Fibroblast of gingiva (primary cell): ENCODE data around the gene DIP2C.
A peak's percentile ranks its signal among the peaks of the same experiment; 100 is the strongest.
"Not testable (repeated sequence)": the region's sequence is repeated elsewhere in the genome, so short reads cannot be mapped to it uniquely, and the experiment has no call there.

Experiments
- DNase-seq: peaks from one replicate; pipeline ENCODE4 v3.0.0-alpha.2; 2011; ENCODE audit warnings: low read depth

The DIP2C gene

DNA sequence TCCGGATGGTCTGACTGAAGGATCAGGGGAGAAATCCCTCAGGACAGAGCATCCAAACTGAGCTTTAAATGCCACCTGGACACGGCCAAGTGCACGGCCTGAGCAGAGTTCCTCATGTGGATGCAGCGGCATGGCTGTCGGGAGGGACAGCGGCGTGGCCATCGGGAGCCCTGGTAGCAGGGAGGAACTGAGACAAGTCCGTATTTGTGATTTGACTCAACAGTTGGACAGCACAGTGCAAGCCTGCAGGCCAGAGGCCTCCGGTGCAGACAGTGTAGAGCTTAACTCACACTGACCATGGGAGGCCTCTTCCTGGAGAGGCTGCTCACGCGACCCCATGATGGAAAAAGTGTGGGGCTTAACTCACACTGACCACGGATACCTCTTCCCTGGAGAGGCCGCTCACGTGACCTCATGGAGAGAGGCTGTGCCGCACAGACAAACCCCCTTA lies 207.4 kb downstream of the DIP2C start:
- no peak for DNase-seq

- DNase-seq: no peak
Observed at GRCh38 chr10:481628-482027, 207.8 kb downstream of the DIP2C start.

GRCh38 chr10:480928-481552 lies 208.4 kb downstream of the DIP2C start:
- no peak for DNase-seq

DNA sequence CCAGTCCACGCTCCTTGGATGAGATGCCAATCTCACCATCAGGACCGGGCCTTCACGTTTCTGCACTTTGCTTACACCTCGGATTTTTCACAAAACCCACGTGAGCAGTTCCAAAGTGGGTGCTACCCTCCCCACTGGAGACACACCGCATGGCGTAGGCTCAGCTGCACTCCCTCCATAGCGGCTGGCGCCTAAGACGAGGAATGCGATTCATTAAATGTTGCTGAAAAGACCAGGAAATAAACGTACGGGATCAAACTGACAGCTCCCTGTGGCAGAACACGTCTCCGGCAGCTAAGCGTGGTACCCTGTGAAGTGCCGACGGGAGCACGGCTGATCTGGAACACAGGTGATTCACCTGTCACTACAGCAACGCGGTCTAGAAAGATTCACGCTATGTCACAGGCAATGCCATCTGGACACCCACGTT lies 209.0 kb downstream of the DIP2C start:
- no peak for DNase-seq

DNA sequence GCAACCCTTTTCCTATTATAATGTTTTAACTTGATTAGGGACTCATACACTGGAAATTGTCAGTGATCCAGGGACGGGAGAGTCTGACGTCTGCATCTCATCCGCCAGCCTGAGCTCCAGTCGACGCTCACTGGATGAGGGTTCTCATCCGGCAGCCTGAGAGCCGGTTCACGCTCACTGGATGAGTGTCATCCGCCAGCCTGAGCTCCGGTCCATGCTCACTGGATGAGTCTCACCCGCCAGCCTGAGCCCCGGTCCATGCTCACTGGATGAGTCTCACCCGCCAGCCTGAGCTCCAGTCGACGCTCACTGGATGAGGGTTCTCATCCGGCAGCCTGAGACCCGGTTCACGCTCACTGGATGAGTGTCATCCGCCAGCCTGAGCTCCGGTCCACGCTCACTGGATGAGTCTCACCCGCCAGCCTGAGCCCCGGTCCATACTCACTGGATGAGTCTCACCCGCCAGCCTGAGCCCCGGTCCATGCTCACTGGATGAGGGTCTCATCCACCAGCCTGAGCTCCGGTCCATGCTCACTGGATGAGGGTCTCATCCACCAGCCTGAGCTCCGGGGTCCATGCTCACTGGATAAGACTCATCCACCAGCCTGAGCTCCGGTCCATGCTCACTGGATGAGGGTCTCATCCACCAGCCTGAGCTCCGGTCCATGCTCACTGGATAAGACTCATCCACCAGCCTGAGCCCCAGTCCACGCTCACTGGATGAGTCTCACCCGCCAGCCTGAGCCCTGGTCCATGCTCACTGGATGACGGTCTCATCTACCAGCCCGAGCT lies 209.6 kb downstream of the DIP2C start:
- DNase-seq: not testable (repeated sequence)

DNA sequence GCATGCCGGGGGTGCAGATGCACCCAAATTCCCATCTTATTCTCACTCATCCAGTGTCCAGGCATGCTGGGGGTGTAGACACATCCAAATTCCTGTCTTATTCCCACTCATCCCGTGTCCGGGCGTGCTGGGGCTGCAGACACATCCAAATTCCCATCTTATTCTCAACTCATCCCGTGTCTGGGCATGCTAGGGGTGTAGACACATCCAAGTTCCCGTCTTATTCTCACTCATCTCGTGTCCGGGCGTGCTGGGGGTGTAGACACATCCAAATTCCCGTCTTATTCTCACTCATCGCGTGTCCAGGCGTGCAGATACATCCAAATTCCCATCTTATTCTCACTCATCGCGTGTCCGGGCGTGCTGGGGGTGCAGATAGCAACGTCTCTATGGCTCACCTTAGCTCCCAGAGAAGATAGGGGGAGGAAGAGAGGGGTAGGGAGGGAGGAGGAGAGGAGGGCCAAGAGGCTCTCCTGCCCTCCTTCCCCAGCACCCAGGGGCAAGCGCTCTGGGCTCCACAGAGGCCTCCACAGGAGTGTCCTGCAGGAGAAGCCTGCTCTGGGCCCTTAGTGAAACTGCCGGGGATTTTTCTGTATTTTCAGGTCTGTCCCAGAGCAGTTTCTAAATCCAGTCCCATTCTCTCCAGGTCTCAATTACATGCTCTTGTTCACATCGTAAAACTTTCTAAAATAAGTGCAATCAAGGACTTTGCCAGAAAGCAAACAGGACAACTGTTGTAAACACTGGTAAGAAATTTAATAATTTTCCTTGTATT lies 210.8 kb downstream of the DIP2C start:
- no peak for DNase-seq

DNA sequence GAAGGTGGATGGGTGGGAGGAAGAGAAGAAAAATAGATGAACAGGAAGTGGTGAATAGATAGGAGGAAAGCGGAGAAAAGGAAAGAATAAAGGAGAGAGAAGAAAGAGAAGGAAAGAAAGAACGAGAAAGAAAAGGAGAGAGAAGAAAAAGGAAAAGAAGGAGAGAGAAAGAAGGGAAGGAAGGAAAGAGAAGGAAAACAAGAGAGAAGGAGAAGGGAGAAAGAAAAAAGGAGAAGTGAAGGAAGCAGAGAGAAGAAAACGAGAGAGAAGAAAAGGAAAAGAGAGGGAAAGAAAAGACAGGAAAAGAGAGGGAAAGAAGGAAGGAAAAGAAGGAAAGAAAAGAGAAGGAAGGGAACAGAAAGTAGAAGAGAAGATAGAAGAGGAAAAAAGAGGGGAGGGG lies 211.8 kb downstream of the DIP2C start:
- DNase-seq: no peak

DNA sequence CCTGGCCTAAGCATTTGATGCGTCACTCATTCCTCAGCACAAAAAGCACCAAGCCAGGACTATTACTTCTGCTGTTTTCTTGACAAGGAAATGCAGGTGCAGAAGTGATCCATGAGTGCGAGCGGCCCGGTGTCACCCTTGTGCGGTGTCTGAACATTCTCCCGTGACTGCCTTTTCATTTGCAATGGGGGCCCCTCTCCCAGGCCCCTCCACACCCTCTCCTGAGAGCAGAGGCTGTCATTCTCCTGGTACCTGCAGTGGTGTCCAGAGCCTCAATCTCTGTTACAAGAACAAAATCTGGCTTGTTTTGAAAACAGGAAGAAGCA lies 213.1 kb downstream of the DIP2C start:
- DNase-seq: no peak

DNA sequence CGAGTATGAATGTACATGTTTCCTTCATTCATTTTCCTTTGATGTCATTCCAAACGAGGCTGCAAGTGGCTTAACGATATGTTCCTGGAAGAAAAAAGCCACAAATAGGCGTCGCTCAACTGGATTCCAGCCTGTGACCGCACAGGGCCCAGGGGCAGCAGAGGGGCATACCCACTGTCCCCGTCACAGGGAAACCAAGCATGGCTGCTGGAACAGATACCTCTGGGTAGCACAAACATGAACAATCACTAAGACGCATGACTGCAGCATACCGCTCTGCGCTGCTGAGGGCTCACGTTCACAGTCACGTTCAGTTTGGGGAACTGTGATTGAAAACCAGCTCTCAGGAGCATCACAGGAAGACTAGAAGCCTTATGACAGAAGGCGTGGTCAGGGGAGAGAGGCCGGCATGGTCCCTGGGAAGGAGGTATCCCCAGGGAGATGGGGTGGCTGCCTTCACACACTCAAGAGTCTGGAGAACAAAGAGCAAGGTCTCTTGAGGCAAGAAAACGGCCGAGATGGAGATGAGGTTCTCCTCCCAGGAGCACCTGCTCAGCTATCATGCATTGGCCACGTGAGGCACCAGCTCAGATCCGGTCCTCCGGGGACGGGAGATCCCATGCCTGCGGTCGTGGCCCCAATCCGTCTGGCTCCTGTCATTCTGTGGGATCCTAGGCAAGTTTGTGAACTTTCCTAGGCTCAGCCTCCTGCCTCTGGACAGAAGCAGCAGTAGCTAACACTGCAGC lies 213.6 kb downstream of the DIP2C start:
- DNase-seq: no peak

- no peak for DNase-seq
Observed at GRCh38 chr10:474946-475345, 214.5 kb downstream of the DIP2C start.

- DNase-seq: no peak
Observed at GRCh38 chr10:474406-474805, 215.1 kb downstream of the DIP2C start.

DNA sequence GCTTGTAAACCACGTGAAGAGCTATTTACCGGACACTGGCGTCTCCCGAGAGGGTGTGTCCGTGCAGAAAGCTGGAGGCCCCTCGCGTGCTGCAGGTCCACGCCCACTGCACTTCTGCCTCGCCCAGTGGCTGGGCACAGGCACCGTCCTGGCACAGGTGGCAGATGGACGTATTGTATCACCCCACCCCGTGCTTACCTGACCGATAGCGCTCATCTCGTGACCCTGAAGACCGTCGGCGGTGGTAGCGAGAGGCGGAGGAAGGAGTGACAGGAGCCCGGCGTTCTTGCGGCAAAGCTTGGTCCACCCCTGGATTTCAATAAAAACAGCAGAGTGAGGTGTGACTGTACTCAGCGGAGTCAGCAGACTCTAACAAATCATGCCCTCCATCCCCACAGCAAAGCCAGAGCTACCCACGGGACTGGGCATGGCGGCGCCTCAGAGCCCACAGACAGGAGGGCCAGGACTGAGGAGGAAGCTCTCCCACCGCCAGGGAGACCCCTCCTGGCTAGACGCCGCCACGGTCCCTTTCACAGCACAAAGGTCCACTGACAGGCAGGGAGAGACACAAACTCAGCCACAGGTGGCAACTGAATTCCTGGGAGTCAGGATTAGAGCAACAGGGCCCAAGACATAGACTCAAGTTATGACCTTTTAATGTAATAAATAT lies 217.1 kb downstream of the DIP2C start:
- no peak for DNase-seq

DNA sequence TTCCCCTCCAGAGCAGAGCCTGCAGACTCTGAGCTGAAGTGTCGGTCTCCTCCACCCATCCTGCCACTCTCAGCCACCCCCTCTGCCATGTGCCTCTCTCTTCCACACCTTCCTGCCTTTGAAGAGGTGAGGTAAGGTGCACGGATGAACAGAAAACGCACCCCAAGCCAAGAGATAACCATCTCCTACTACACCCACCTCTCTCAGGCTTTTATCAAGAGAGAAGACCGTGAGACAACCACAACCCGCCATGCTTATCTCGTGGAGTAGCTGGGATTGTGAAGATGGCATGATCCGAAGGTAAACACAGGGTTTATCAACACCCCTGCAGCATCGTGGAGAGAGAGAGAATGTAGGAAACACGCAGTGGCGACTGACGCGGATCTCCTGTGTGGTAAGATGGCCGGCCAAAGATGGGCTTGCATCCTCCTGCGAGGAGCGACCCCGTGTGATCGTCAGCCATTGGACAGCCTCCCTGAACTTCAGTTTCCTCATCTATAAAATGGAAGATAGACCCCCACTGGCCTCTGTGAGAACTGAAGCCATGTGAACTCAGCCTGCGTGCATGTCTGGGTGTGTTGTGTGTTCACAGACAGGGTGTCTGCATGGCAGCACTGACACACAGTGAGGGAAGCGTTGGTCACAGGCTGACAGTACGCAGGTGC lies 219.0 kb downstream of the DIP2C start:
- no peak for DNase-seq

DNA sequence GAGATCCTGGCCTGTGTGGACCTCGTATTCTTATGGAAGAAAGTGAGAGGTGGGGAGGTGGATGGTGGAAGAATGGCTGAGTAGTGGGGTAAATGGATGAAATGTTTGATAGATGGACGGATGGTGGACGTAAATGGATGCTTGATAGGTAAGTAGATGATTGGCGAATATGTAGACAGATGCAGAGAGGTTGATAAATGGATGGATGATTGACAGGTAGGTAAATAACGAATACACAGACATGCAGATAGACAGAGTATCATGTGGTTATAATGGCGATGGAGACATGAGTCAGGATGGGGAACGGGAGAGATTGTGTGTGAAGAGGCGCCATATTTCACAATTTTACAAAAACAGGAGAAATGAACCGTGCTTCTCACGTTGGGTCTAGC lies 219.5 kb downstream of the DIP2C start:
- no peak for DNase-seq

GRCh38 chr10:459743-460142 lies 229.7 kb downstream of the DIP2C start:
- no peak for DNase-seq

- no peak for DNase-seq
Observed at GRCh38 chr10:458421-458851, 231.0 kb downstream of the DIP2C start.

DNA sequence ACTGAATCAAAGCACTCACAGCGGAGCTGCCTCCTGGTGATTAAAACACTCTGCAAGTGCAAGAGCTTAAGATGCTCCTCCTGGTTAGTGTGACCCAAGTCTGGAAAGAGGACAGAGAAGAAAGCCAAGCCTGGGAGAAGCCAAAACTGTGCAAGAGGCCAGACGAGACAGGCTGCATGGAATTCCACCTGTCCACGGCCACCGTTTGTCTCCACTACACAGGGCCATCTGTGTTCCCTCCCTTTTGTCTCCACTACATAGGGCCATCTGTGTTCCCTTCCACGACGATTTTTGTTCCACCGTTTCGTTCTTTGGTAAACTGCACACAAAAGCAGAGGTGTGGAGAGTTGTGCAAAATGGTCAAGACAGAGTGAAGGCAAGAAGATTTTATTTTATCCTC lies 233.0 kb downstream of the DIP2C start:
- DNase-seq: no peak

GRCh38 chr10:454860-455259 lies 234.6 kb downstream of the DIP2C start:
- DNase-seq: peak; percentile 83

DNA sequence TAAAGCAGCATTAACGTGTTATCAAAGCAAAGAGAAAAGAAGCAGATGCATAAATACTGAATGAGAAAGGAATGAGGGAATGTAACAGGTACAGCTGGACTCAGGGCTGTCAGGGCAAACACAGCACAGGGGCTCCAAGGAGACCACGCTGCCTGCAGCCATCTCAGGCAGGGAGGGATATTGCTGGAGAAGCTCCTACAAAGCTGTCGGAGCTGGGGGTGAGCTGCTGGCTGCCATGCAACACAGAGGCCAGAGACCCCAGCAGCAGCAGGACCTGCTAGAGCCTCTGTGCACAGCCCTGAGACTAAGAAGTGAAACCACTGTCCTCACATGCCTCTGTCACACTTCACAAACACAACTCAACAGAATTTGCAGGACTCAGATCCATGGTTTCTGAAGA lies 235.8 kb downstream of the DIP2C start:
- no peak for DNase-seq

DNA sequence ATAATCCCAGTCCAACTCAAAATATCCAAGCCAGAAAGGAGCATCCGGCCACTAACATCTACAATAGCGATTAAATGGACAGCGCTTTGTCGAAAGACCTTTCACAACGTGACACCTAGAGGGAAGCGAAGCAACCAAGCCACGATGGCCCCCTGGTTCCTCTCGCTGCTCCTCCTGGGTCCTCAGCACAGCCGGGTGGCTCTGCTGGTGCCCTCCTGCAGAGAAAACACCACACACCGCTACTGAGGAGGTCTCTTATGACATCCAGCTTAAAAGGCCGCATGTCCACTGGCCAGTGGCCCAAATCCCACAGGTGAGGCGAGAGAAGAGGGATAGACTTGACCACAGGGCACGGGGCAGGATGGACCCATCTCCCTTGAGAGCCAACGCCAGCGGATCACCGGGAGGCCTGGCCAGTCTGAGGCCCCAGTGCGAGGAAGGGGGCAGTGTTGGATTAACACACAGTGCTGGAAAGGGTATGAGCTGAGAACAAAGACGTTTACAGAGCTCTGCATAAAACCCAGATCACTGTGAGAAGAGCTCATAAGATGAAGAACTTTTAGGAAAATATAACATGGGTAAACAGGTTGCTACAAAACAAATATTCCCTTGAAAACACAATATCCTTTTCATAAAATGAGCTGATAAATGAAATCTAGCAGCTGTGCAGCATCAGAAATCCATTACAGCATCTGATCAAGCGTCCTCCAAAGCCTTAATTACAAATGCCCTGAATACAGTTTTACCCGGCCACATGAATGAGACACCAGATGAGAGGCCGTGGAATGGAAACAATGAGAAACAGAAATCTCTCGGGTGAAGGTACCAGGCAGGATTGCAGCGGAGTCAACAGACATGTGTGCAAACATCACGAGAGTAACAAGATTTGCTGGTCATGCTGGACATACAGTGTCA lies 236.7 kb downstream of the DIP2C start:
- peak; percentile 60 for DNase-seq
